Left kidney (tissue), 8 donors: Measurements from ENCODE around the gene SLC25A27. TPM values are rescaled to one million over a fixed set of nuclear protein-coding genes. Genes with fewer than 3 reads are reported as not detected.
"Not testable (repeated sequence)": the region's sequence is repeated elsewhere in the genome, so short reads cannot be mapped to it uniquely, and the experiment has no call there.

Experiments
- DNase-seq: peaks from one replicate; pipeline ENCODE4 v3.0.0-alpha.2; 2013
- long read RNA-seq, 8 donors: transcript quantifications; one replicate each; lab custom pipeline, GENCODE V29; 2026
- polyA plus RNA-seq: library from polyadenylated mRNA; unstranded; fragments of 120-200 nt; gene quantifications from one replicate; pipeline ENCODE4 v1.2.1, GENCODE V29; 2013; ENCODE audit not compliant: insufficient read length

SLC25A27 gene, protein sequence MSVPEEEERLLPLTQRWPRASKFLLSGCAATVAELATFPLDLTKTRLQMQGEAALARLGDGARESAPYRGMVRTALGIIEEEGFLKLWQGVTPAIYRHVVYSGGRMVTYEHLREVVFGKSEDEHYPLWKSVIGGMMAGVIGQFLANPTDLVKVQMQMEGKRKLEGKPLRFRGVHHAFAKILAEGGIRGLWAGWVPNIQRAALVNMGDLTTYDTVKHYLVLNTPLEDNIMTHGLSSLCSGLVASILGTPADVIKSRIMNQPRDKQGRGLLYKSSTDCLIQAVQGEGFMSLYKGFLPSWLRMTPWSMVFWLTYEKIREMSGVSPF
- polyA plus RNA-seq, result 69.6 TPM
- long read RNA-seq, donor 1, partial matches to known transcripts, result 0 of 1 reads
- long read RNA-seq, donor 1, other reads (novel, unspliced or antisense), result 0 of 1 reads
- long read RNA-seq, donor 2, partial matches to known transcripts, result 8 of 8 reads
- long read RNA-seq, donor 2, other reads (novel, unspliced or antisense), result 0 of 8 reads
- long read RNA-seq, donor 3, partial matches to known transcripts, result 5 of 7 reads
- long read RNA-seq, donor 3, other reads (novel, unspliced or antisense), result 0 of 7 reads
- long read RNA-seq, donor 4, result 0 reads
- long read RNA-seq, donor 5, partial matches to known transcripts, result 42 of 42 reads
- long read RNA-seq, donor 5, other reads (novel, unspliced or antisense), result 0 of 42 reads
- long read RNA-seq, donor 6, result 0 reads
- long read RNA-seq, donor 7, partial matches to known transcripts, result 9 of 10 reads
- long read RNA-seq, donor 7, other reads (novel, unspliced or antisense), result 0 of 10 reads
- long read RNA-seq, donor 8, result 0 reads

DNA sequence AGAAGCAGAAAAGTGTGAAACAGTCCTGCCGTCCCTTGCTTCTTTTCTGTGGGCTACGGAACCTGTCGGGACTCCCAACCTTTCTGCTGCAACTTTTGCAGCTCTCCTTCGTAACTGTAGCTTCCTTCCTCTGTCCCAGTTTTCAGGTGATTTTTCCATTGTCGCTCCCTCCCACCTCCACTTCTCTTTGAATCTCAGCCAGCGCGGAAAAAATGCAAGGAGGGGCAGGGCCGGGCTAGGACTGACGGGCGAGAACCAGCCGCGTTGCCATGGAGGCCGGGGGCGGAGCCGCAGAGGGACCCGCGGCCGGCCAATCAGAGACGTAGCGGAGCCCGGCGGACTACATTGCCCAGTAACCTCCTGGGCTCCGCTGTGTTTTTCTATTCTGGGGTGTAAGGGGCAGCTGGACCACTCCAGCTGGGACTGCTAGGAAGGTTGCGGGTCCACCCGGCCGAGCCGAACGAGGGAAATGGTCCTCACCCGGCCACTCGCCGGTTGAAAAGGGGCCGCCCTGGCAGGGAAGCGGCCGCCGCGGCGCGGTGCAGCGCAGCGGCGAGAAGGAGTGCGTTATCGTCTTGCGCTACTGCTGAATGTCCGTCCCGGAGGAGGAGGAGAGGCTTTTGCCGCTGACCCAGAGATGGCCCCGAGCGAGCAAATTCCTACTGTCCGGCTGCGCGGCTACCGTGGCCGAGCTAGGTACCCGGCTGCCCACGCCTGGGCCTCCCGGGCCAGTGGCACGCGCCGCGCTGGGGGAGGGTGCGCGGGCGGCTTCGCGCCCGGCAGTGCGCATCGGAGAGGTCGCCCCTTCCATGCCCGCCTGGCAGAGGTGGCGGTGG, at the start of gene SLC25A27, which contains the start of gene CYP39A1:
SLC25A27 (plus strand) TSS at position 373 of the 836 bp plus-strand sequence; CDS start at position 591, 218 bp downstream.
CYP39A1 (minus strand) TSS at position 216 of the 836 bp plus-strand sequence. CDS start 236 bp downstream, outside the sequence.
- DNase-seq, result peak; percentile 95

DNA sequence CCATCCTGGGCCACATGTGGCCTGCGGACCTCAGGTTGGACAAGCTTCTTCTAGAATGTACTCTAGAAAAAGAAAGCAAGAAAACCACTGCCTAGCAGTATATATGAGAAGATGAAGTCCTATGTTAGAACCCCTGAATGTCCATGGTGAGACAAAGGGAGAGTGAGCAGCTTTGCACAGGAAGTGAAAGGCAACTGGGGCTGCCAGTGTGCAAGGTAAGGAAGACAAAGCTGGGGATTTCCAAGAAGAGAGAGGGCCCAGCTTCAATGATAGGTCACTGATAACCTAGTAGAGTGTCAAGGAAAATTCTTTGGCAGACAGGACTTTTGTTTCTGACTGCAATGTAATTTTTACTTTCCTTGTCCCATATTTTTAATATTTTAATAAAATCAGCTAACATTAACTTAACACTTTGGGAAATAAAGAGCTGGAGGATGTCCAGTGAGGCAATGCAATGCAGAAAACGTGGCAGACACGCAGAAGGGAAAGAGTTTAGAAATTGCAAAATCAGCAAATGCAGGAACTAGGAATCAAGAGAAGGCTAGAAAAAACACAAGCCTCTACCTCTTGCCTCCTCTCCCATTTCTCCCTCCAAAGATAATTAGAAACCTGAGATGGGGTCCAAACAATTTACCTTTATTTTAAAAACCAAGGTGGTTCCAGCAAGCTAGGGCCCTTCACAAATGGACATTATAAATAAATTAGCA, 47.5 kb upstream of the SLC25A27 start:
- no peak for DNase-seq

- peak; percentile 22 for DNase-seq
Measured at GRCh38 chr6:46606338-46606737, 46.4 kb upstream of the SLC25A27 start.

DNA sequence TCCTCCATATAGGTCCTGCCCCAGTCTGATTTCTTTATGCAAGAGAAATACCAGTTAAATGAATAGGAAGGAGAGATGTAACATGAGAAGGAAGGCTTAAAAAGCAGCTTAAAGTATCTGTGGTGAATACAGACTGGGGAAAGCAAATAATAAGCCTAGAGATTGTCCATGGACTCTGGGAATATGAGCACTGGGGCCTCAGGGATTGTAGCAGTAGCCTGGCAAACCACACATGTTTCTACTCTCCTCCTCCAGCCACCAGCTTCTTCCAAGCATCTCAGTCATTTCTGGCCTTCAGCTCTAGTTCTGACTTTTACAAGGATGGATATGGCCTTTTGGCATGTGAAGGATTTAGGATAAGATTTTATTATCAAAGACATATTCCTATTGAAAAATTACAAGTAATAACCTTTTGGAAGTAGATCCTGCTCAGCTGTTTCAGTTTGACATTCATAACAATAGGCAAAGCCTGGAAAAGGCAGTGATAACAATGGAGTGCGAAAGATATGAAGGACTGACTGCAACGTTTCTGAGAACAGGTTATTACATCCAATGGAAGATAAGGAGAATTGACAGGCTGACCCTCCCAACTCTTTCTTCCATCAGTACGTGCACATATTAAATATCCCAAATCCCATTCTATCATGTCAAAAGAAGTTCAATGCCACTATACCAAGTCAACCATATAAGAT, 41.8 kb upstream of the SLC25A27 start:
- no peak for DNase-seq

- DNase-seq, result no peak
Measured at GRCh38 chr6:46612645-46613044, 40.1 kb upstream of the SLC25A27 start.

DNA sequence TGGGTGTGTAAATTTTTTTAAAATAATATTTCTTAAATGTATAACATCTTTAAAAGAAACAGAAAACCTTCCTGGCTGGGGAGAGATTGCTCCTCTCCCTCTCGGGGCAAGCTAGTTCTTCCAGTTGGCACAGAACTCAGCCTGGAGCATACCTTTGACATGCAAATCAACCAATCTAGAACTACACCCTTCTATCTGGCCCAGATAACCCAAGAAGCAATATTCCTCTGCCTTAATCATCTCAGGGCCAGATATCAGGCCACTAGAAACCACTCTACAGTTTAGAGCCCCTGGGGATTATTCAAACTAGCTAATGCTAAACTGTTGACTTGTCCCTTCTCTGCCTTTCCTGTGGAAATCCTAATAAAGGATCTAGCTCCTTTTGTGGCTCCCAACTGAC, 34.0 kb upstream of the SLC25A27 start:
- DNase-seq, result no peak

- peak; percentile 22 for DNase-seq
Measured at GRCh38 chr6:46626228-46626909, 26.4 kb upstream of the SLC25A27 start.

DNA sequence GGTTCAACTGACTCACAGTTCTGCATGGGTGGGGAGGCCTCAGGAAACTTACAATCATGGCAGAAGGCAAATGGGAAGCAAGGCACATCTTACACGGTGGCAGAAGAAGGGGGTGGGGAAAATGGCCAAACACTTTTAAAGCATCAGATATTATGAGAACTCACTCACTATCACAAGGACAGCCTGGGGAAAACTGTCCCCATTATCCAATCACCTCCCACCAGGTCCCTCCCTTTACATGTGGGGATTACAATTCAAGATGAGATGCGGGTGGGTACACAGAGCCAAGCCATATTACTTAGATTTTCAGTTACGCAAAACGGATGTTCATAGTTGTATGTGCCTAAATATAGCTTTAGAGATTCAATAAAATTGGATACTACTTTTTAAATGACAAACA, 25.8 kb upstream of the SLC25A27 start:
- DNase-seq, result no peak

- DNase-seq, result no peak
Measured at GRCh38 chr6:46628498-46628897, 24.3 kb upstream of the SLC25A27 start.

GRCh38 chr6:46628976-46629375, 23.8 kb upstream of the SLC25A27 start:
- DNase-seq, result no peak

- no peak for DNase-seq
Measured at GRCh38 chr6:46629691-46630090, 23.1 kb upstream of the SLC25A27 start.

- DNase-seq, result no peak
Measured at GRCh38 chr6:46632053-46632452, 20.7 kb upstream of the SLC25A27 start.

DNA sequence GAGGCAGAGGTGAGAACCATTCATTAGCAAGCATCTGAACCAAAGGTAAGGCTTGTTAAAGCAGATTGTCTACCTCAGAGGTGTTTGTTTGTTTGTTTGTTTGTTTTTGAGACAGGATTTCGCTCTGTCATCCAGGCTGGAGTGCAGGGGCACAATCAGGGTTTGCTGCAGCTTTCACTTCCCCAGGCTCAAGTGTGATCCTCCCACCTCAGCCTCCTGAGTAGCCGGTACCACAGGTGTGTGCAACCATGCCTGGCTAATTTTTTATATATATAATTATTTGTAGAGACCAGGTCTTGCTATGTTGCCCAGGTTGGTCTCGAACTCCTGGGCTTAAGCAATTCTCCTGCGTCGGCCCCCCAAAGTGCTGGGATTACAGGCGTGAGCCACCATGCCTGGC, 17.3 kb upstream of the SLC25A27 start:
- no peak for DNase-seq

DNA sequence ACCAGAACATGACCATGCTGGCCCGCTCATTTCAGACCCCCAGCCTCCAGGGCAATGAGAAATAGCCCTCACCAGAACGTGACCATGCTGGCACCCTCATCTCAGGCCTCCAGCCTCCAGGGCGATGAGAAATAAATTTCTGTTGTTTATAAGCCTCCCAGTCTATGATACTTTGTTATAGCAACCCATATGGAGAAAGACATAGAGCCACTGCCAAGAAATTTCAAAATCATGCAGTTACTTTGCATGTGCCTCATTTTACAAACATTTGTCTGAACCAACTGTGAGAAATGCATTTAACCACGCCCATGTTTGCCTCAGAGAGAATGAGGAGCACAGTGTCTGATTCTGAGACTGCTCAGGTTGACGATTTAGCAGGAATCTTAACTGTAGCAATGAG, 15.6 kb upstream of the SLC25A27 start:
- DNase-seq, result no peak

- DNase-seq, result no peak
Measured at GRCh38 chr6:46637933-46638332, 14.8 kb upstream of the SLC25A27 start.

- no peak for DNase-seq
Measured at GRCh38 chr6:46638650-46639049, 14.1 kb upstream of the SLC25A27 start.

DNA sequence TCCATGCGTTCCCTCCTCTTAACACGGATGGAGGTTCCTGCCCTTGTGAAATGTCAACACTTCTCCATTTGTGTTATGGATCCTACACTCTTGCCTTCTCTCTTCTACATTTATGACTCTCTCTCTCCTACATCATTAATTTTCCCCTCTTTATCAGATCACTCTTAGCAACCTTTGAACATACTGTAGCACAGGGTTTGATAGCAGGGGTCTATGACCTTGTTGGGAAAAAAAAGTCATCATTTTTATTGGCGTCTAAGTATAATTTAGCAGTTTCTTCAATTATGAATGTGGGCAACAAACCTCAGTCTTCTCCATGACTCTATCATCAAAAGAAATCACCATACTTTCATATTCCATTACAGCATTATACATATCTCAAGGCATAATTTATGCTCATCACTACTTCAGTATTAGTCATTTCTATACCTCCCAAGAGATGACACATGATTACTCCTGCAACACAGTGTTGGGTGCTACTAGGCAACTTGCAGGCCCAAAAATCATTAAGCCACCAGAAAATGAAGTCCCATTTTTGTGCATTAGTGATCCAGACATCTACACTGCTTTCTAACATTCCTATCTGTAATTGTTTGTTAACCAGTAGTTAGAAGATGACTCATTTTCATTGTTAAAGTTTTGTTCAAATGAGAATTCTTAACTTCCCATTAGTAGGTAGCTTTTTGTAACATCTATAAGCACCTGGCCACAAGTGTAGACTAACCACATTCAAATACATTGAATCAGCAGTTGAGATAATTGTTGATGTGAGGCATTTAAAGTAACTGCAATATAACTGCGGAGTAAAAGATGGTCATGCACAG, 9.6 kb upstream of the SLC25A27 start:
- no peak for DNase-seq

DNA sequence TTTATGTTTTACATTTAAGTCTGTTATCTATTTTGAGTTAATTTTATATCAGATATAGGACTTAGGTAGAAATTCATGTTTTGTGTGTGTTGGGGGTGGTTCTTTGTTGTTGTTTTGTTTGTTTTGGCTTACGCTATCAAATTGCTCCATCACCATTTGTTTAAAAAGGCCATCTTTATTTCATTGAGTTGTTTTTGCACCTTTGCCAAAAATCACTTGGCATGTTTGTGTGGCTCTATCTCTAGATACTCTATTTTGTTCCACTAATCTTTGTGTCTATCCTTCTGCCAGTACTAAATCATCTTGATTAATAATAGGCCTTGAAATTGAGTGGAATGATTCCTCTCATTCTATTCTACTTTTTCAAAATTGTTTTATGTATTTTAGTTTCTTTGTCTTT, 7.5 kb upstream of the SLC25A27 start:
- DNase-seq, result no peak

DNA sequence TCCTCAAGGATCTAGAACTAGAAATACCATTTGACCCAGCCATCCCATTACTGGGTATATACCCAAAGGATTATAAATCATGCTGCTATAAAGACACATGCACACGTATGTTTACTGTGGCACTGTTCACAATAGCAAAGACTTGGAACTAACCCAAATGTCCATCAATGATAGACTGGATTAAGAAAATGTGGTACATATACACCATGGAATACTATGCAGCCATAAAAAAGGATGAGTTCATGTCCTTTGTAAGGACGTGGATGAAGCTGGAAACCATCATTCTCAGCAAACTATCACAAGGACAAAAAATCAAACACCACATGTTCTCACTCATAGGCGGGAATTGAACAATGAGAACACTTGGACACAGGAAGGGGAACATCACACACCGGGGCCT, 4.7 kb upstream of the SLC25A27 start:
- not testable (repeated sequence) for DNase-seq
